GM18499 (cell line): ENCODE data around the gene BZW2.
"Not testable (repeated sequence)": the region's sequence is repeated elsewhere in the genome, so short reads cannot be mapped to it uniquely, and the experiment has no call there.

ENCODE experiments used
- ATAC-seq: cut with Tn5 transposase; IDR thresholded peaks from one replicate; pipeline ENCODE4 v1.9.1; 2021; ENCODE audit warnings: moderate number of reproducible peaks; ENCODE audit not compliant: insufficient read depth, unreplicated experiment

Gene BZW2

DNA sequence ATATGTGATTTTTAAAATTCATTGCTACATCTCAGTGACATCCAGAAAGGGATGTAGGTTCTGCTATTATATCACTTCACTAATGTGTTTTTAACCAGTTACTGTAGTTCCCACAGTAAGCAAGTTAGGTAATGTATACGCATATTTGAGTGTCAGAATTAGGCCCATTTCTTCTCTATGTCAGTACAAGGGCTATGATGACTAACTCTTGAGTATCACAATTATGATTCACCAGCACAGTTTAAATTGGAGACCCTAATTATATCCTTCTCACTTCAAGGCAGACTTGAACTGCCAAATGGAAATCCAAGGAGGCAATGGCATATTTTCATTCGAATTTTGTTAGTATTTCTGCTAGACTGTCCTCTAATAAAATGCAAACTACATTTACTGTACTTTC lies 23.6 kb downstream of the BZW2 start:
- ATAC-seq, result no peak

DNA sequence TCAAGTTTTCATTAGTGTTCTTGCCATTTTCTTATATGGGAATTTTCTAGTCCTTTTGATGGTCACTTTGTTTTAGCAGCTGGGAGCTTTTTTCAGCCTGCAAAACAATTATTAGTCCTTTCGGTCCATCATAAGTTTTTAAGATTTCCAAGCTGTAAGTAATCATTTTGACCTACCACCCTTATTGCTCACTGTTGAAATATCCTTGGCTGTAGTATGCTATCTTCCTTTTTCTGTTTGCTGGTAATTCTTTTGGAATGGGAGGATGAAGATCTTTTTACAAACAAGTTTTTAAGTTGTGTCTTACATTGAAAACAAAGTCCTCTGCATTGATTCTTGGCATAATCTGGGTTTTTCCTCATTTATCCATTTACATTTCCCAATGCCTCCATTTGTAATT lies 24.0 kb downstream of the BZW2 start:
- no peak for ATAC-seq

GRCh38 chr7:16670731-16671344 lies 24.9 kb downstream of the BZW2 start:
- no peak for ATAC-seq

DNA sequence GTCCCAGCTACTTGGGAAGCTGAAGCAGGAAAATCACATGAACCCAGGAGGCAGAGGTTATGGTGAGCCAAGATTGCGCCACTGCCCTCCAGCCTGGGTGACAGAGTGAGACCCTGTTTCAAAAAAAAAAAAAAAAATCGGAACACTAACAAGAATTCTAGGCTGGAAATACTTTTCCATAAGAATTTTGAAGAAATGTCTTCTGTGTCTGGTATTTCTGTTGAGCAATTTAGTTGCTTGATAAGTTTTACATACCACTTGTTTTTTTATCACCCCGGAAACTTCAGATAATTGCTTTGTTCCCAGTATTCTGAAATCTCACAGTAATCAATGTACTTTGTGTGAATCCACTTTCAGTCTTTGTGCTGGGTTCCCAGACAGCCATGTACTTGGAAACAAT lies 25.8 kb downstream of the BZW2 start:
- no peak for ATAC-seq

DNA sequence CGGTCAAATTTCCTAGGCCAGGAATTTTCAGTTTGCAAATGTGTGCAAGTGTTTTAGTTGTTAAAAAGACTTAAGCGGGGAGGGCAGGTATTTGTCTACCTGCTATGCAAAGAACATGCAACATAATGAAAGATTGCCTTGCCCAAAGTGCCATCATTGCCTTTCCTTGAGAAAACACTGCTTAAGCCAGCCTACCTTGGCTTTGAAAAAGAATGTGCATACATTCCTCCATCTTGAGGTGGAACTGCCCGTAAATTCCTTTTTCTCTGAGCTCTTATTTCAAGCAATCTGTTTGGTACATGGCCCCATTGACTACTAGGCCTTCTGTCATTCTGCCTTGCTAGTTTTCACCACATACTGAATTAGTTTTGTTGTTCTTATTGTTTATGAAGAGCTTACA lies 29.3 kb downstream of the BZW2 start:
- ATAC-seq, result no peak

DNA sequence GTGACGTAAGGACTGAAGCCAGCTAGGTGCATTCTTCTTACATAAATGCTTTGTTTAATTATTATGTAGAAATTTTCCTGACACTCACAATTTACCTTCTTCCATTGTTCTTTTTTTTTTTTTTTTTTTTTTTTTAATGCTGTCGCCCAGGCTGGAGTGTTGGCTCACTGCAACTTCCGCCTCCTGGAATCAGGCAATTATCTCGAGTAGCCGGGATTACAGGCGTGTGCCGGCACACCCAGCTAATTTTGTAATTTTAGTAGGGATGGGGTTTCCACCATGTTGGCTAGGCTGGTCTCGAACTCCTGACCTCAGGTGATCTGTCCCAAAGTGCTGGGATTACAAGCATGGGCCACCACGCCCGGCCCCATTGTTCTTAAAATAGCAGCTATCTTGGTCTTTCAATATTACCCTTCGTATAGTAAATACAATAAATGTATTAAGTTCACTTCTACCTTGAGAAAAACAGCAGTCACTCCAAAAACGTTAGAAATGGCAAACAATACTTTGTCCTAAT lies 32.1 kb downstream of the BZW2 start:
- no peak for ATAC-seq

DNA sequence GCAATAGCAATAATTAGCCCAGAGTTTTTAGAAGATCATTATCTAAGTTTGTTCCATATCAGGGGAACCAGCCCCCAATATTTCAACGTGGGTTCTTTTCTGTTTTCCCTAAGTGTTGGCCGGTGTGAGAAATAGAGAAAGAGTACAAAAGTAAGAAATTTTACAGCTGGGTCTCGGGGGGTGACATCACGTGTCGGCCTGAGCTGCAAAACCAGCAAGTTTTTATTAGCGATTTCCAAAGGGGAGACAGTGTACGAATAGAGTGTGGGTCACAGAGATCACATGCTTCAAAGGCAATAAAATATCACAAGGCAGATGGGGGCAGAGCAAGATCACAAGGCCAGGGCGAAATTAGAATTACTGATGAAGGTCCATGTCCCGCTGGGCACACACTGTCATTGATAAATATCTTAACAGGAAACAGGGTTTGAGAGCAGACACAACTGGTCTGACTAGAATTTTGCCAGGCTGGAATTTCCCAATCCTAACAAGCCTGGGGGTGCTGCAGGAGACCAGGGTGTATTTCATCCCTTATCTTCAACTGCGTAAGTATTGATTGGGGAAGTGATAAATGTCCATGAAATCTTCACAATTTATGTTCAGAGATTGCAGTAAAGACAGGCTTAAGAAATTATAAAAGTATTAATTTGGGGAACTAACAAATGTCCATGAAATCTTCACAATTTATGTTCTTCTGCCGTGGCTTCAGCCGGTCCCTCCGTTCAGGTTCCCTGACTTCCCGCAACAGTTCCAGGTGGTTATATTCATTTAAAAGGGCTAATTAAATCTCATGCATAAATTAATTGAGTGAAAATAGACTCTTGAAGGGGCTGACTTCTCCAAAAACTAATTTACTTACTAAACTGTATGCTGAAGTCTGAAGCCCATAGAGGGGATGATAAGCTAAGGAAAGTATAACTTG lies 32.9 kb downstream of the BZW2 start:
- not testable (repeated sequence) for ATAC-seq

DNA sequence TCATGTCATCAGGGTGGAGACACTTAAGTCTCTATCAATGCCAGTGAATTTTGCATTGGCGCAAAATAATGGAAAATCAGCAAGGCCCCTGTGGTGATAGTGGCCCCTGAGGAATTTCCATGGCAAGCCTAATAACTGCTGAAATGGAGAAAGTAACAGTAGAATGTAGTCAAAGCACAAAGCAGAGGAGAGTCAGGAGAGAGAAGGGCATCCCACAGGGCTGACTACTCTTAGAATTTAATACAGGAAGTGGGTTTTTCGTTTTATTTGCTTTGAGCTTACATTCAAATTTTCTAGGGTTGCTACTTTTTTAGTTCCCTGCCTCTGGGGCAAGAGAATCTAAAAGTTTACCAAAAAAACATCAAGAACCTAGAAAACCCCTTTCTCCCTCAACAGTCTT lies 39.0 kb downstream of the BZW2 start:
- ATAC-seq, result no peak

- no peak for ATAC-seq
These were observed 39.6 kb downstream of the BZW2 start for GRCh38 chr7:16685535-16685934.

- no peak for ATAC-seq
These were observed 42.3 kb downstream of the BZW2 start for GRCh38 chr7:16688249-16688648.

- no peak for ATAC-seq
These were observed 45.3 kb downstream of the BZW2 start for GRCh38 chr7:16691241-16691640.

DNA sequence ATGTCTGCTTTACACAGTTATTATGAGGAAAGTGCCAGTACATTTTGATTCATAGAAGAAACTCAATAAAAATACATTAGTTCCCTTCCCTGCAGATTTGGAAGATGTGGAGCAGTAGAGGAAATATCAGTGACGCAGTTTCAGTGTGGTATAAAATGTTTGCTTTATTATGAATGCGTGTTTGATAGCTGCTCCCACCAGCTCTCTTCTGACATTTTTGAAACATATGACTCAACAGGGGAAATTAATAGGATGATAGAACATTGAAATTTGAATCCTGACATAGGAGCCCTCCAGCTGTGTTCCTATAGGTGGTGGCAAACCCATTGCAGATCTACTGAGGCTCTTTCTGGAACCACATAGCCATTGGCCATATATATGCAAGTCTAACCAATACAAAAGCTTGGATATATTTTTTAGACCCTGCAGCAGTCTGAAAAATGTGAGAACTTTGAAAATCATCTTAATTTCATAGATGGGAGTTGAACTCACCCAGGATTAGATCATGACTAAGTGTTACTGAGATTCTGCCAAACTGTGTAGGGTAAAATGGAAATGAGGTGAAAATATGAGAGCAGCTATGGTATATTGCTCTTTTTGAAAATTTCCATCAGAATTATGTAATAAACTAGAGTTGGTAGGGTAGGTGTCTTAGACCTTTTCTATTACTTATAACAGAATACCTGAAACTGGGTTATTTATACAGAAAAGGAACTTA lies 47.8 kb downstream of the BZW2 start:
- no peak for ATAC-seq

DNA sequence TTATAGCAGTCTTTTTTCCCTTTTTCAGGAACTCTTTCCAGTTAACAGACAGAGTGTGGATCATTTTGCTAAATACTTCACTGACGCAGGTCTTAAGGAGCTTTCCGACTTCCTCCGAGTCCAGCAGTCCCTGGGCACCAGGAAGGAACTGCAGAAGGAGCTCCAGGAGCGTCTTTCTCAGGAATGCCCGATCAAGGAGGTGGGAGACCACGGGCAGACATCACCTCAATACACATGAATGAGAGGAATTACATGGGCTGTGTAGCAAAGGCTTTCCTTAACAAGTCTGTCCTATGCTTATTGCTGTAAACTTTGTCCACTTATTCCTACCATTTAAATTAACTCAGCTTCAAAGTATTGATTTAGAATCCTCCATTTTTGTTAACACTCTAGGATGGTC lies 48.8 kb downstream of the BZW2 start:
- ATAC-seq, result no peak

GRCh38 chr7:16695621-16696237 lies 49.7 kb downstream of the BZW2 start:
- ATAC-seq, result no peak

- no peak for ATAC-seq
These were observed 51.7 kb downstream of the BZW2 start for GRCh38 chr7:16697507-16698199.

GRCh38 chr7:16698200-16698905 lies 52.4 kb downstream of the BZW2 start:
- ATAC-seq, result no peak

DNA sequence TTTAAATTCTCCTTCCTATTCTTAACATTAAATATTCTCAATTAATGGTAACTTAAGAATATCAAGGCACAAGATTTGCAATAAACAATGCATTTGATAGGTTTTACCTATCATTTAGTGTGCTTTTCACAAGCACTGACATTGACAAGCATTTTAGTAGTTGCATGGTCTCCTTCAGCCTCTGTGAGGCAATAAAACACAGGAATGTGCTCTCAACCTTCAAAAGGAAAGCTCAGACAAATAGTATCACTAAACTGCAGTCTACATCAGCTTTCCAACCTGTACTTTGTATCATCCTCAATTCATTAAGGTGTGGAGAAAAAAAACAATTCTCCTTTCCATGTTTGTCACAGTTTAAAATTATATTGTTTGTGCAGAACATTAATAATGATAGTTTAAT lies 56.5 kb downstream of the BZW2 start:
- ATAC-seq, result no peak

- ATAC-seq, result no peak
These were observed 62.5 kb downstream of the BZW2 start for GRCh38 chr7:16708511-16708910.

- no peak for ATAC-seq
These were observed 63.0 kb downstream of the BZW2 start for GRCh38 chr7:16708980-16709379.
